Spinal cord (tissue), 10 donors: Measurements from ENCODE around the gene DMD. TPM values are rescaled to one million over a fixed set of nuclear protein-coding genes. Genes with fewer than 3 reads are reported as not detected.
"Not testable (repeated sequence)": the region's sequence is repeated elsewhere in the genome, so short reads cannot be mapped to it uniquely, and the experiment has no call there.

Experiments used
- DNase-seq, 6 donors: peaks; one replicate each; pipeline versions ENCODE4 v3.0.0 to v3.0.0-alpha.2; 2013 to 2015; ENCODE audit warnings: low spot score in 6 of 6, low read depth in 4 of 6
- H3K27ac ChIP-seq: one replicate; pipeline ENCODE4 v1.5.1; 2013; ENCODE audit warnings: low read depth, low read length, control low read depth
- H3K27me3 ChIP-seq: one replicate; pipeline ENCODE4 v1.6.1; 2013; ENCODE audit warnings: low read length; ENCODE audit not compliant: control insufficient read depth, insufficient read depth
- H3K36me3 ChIP-seq: one replicate; pipeline ENCODE4 v1.6.1; 2013; ENCODE audit warnings: low read length; ENCODE audit not compliant: control insufficient read depth, insufficient read depth
- H3K4me1 ChIP-seq: one replicate; pipeline ENCODE4 v1.6.1; 2013; ENCODE audit warnings: low read length; ENCODE audit not compliant: control insufficient read depth, insufficient read depth
- H3K4me3 ChIP-seq: one replicate; pipeline ENCODE4 v1.5.1; 2013; ENCODE audit warnings: low read depth, low read length, control low read depth
- H3K9me3 ChIP-seq: one replicate; pipeline ENCODE4 v1.6.1; 2013; ENCODE audit warnings: low read length; ENCODE audit not compliant: control insufficient read depth, insufficient read depth
- WGBS: methylation state at CpG from one replicate; pipeline ENCODE4 v1.1.5; 2013; ENCODE audit warnings: missing lambda C conversion rate; ENCODE audit not compliant: insufficient coverage; 5-methylcytosine and 5-hydroxymethylcytosine counted together
- polyA plus RNA-seq, 2 donors: library from polyadenylated mRNA; unstranded; fragments of 120-200 nt; gene quantifications; one replicate each; pipeline ENCODE4 v1.2.1, GENCODE V29; 2013; ENCODE audit not compliant: insufficient read length in 2 of 2
- total RNA-seq, 2 donors: library from RNA; depleted of rRNA in 1 of 2; stranded (reverse); fragments of 120-200 nt in 1 of 2; fragments of >200 nt in 1 of 2; gene quantifications; one replicate each; pipeline versions ENCODE4 v1.2.3 to v1.2.4, GENCODE V29; 2013 to 2014
- donor health status: healthy.

DMD gene
- total and polyA plus RNA-seq, 4 donors = 28.4 to 112 (median 41.9) TPM

- DNase-seq = no peak
- no peaks in the 10 kb centered on the region for H3K27me3 ChIP-seq
- peaks cover 2% of the 10 kb centered on the region for H3K9me3 ChIP-seq
- no peaks in the 10 kb centered on the region for H3K36me3 ChIP-seq
- H3K4me1 ChIP-seq = no peaks in the 10 kb centered on the region
- no peak overlapping the region for H3K4me3 ChIP-seq
- H3K27ac ChIP-seq = no peak overlapping the region
- WGBS = no CpG with 5 or more reads among the region's 3 CpGs
These were observed 133.1 kb downstream of the DMD start for GRCh38 chrX:33078273-33078672.

GRCh38 chrX:33073660-33074059, 137.7 kb downstream of the DMD start:
- H3K4me3 ChIP-seq, H3K36me3 ChIP-seq, H3K9me3 ChIP-seq, DNase-seq, H3K27me3 ChIP-seq, H3K27ac ChIP-seq, H3K4me1 ChIP-seq: not testable (repeated sequence)
- 86% methylated on average over 4 of the region's 11 CpGs for WGBS

GRCh38 chrX:33065415-33065814, 145.9 kb downstream of the DMD start:
- no peaks in the 10 kb centered on the region for H3K4me1 ChIP-seq
- no peak overlapping the region for H3K27ac ChIP-seq
- no CpG with 5 or more reads among the region's 1 CpG for WGBS
- no peaks in the 10 kb centered on the region for H3K9me3 ChIP-seq
- no peak for DNase-seq
- no peaks in the 10 kb centered on the region for H3K27me3 ChIP-seq
- no peaks in the 10 kb centered on the region for H3K36me3 ChIP-seq
- no peak overlapping the region for H3K4me3 ChIP-seq

DNA sequence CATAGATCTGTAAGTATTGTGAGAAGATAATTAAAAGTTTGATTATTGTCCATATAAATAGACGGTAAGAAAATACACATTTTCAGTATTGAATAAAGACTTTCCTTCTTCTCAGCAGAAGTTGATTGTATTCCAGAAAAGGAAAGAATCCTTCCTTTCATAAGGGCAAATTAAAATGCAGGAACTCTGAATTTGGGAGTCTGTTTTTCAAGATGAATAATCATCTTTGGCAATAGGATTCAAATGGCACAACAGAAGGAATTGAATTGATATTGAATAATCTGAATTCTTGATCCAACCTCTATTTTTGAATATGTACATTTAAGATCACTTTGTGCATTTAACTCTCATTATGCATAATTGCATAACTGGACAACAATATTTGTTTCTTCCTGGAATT, 149.3 kb downstream of the DMD start:
- WGBS = no CpG with 5 or more reads among the region's 1 CpG
- Histone ChIP-seq H3K4me1 (no peaks in the 10 kb centered on the region), H3K36me3 (no peaks in the 10 kb centered on the region), H3K9me3 (no peaks in the 10 kb centered on the region), H3K27ac (no peak overlapping the region), H3K27me3 (no peaks in the 10 kb centered on the region), H3K4me3 (no peak overlapping the region)
- peak in 1 of 6 donors; percentile 13 for DNase-seq

- no peak for DNase-seq
- 75% methylated on average over 4 of the region's 9 CpGs for WGBS
- no peak overlapping the region for H3K4me3 ChIP-seq
These were observed 158.3 kb downstream of the DMD start for GRCh38 chrX:33053001-33053400.

DNA sequence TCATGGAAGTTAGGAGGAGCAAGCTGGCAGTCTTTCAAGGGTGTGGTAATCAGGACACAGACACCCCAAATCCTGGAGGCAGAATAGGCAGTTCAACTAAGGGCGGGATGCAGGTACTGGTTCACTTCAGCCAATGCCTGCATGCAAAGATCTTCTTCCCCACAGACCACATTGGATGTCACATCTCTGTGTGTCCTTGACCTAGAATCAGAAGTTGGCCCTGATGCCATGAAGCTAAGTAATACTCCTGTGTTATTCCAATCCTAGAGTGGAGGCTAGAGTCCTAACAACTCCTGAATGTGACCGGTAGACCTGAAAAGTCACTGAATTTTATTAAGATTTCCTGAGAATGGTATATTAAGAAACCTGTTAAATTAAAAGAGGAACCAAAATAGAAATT, 165.5 kb downstream of the DMD start:
- H3K4me3 ChIP-seq = no peak overlapping the region
- 100% methylated on average over 1 of the region's 2 CpGs for WGBS

More at GRCh38 chrX:33053001-33053400, 158.3 kb downstream of the DMD start:
- no peak overlapping the region for H3K27ac ChIP-seq
- H3K27me3 ChIP-seq = no peaks in the 10 kb centered on the region
- no peaks in the 10 kb centered on the region for H3K4me1 ChIP-seq
- H3K36me3 ChIP-seq = no peaks in the 10 kb centered on the region
- peaks cover 1% of the 10 kb centered on the region for H3K9me3 ChIP-seq

GRCh38 chrX:33045245-33045644, 166.1 kb downstream of the DMD start:
- Histone ChIP-seq H3K9me3 (peaks cover 1% of the 10 kb centered on the region), H3K27ac (no peak overlapping the region), H3K4me3 (no peak overlapping the region), H3K27me3 (no peaks in the 10 kb centered on the region), H3K4me1 (no peaks in the 10 kb centered on the region), H3K36me3 (no peaks in the 10 kb centered on the region)
- no CpG with 5 or more reads among the region's 3 CpGs for WGBS
- no peak for DNase-seq

More for the DNA sequence above, 165.5 kb downstream of the DMD start:
- Histone ChIP-seq H3K9me3 (peaks cover 1% of the 10 kb centered on the region), H3K27ac (no peak overlapping the region), H3K27me3 (no peaks in the 10 kb centered on the region), H3K4me1 (no peaks in the 10 kb centered on the region), H3K36me3 (no peaks in the 10 kb centered on the region)
- DNase-seq = no peak

DNA sequence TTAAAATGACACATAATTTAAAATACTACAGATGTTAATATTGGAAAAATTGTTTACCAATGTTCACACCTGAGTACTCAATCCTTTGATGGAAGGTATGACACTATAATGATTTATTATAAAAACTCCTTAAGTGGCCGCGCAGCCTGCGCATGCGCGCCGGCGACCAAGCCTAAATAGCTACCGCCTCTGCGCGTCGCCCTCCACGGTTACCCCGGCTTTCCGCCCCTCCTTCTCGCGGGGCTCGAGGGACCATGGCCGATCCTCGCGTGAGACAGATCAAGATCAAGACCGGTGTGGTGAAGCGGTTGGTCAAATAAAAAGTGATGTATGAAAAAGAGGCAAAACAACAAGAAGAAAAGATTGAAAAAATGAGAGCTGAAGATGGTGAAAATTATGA, 170.2 kb downstream of the DMD start:
- 94% methylated on average over 21 of the region's 22 CpGs for whole genome bisulfite sequencing
- no peaks in the 10 kb centered on the region for H3K27me3 ChIP-seq

DNA sequence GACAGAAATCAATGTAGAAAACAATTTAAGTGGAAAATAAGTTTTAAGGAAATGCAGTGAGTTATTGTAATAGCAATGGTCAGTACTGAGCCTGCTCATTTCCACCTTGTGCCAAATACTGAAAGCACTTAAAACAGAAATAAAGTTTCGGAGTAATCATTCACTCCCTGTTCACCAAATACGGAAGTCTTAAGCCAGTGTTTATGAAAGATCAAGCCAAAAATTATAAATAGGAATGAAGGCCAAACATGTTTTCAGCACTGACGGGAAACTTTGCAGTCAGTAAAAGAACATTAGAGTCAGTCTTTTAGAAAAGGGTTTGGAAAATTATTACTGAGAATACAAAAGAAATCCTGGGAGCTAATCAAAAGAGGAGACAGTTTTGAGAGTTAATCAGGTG, 178.6 kb downstream of the DMD start:
- no peak for DNase-seq
- Histone ChIP-seq H3K27me3 (no peaks in the 10 kb centered on the region), H3K4me1 (no peaks in the 10 kb centered on the region), H3K4me3 (no peak overlapping the region), H3K36me3 (no peaks in the 10 kb centered on the region), H3K27ac (no peak overlapping the region), H3K9me3 (no peaks in the 10 kb centered on the region)
- WGBS = 83% methylated on average over 1 of the region's 3 CpGs

More for the DNA sequence above, 170.2 kb downstream of the DMD start:
- Histone ChIP-seq H3K36me3 (no peaks in the 10 kb centered on the region), H3K4me1 (no peaks in the 10 kb centered on the region), H3K4me3 (no peak overlapping the region), H3K9me3 (no peaks in the 10 kb centered on the region), H3K27ac (no peak overlapping the region)
- no peak for DNase-seq

- no peak for DNase-seq
- Histone ChIP-seq H3K4me3 (no peak overlapping the region), H3K4me1 (no peaks in the 10 kb centered on the region), H3K27me3 (no peaks in the 10 kb centered on the region), H3K27ac (no peak overlapping the region), H3K36me3 (no peaks in the 10 kb centered on the region), H3K9me3 (no peaks in the 10 kb centered on the region)
- no CpG with 5 or more reads among the region's 6 CpGs for WGBS
These were observed 196.4 kb downstream of the DMD start for GRCh38 chrX:33014949-33015348.
